ENCODE measurements around the gene TRHDE. TPM values are rescaled to one million over a fixed set of nuclear protein-coding genes. Genes with fewer than 3 reads are reported as not detected.

TRHDE gene
- total and polyA plus RNA-seq, 2 of the 13 experiments (the other 11 are each of a cell fraction or from before 2014, with no cell fraction given) = not detected

DNA sequence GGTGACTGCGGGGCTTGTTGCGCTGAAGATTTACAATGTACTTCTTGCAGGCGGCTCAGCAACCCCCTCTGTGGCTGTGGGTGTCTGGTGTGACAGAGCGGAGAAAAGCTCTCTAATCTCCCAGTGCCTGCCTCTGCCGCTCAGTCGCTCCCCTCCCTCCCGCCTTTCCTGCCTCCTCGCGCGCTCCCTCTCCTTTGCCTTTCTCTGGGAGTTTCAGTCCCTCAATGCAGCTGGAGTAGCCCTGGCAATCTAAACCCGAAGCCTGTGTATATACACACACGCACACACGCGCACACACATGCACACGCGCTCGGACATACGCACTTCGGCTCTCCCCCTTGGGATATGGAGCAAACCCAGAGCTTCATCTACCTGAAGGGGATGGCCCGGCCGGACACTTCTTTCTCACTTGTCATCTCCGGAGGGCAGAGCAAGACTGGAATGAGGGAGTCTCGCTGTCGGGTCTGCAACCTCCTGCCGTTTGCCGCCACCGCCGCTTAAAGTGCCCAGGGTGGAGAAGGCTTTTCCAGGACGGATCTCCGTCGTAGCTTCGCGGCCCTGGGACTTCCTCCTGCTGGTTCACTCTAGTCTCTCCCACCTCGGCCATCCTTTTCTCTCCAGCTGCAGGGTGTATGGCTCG lies 599 bp upstream of the TRHDE start:
- Histone ChIP-seq H2AFZ (ENCODE audit: low read length) (no peak overlapping the region), H3K4me1 (ENCODE audit: insufficient read depth, low read length) (no peaks in the 10 kb centered on the region; the same call in 1 of the 2 replicates), H3K4me3 (replicated peaks in 1 of 3; ENCODE audit: insufficient read depth in 1 of 3, low read depth in 2 of 3, low read length in 3 of 3) (peak overlapping the region; percentile 23 to 54 (median 34); a peak in 4 of 6 replicates), H3K9ac (ENCODE audit: insufficient read depth, low read depth, low read length) (no peak overlapping the region), H3K36me3 (replicated peaks in 1 of 2; ENCODE audit: control insufficient read depth in 1 of 2, insufficient read depth in 2 of 2, low read length in 2 of 2) (no peaks in the 10 kb centered on the region), H3K27me3 (ENCODE audit: control insufficient read depth in 1 of 2, insufficient read depth in 2 of 2, low read length in 2 of 2) (peaks cover 8 to 35% of the 10 kb centered on the region in 2 experiments), H4K20me1 (ENCODE audit: insufficient read depth, low read length) (no peaks in the 10 kb centered on the region), H3K79me2 (ENCODE audit: insufficient read depth, low read length) (no peaks in the 10 kb centered on the region), H3K27ac (ENCODE audit: extremely low read length, insufficient read depth, low read length) (no peak overlapping the region), H3K4me2 (ENCODE audit: low read depth, low read length) (peak overlapping the region; percentile 77), H3K9me3 (ENCODE audit: low read length) (no peaks in the 10 kb centered on the region)
- TF ChIP-seq EZH2 (conservative IDR thresholded peaks at IDR 0.05; ENCODE audit: low read depth, low read length) (peak; percentile 95), MIXL1 (CRISPR knock-in tag; IDR thresholded peaks at IDR 0.05) (no peak), ZNF619 (CRISPR knock-in tag; IDR thresholded peaks at IDR 0.05) (no peak)
- ATAC-seq (peak; percentile 78), FAIRE-seq (no peak), DNase-seq (ENCODE audit: low spot score) (no peak)
- ChIA-PET CTCF (ENCODE audit: low intra/inter-chr PET ratio, low total read pairs) (no interaction called here), POLR2A (no interaction called here)
- in situ Hi-C loops (cut with HindIII; ENCODE audit: extremely low pct_ligation_motif_present, low pct_unique_long_range_greater_than_20kb) (no loop called here), intact Hi-C loops (cut with micrococcal nuclease; ENCODE audit: unreplicated experiment) (no loop called here)
- no TSS peak for BruUV-seq (replicated peaks)
- 1% methylated on average over 22 of the region's 35 CpGs for WGBS (ENCODE audit: low lambda C conversion rate)

DNA sequence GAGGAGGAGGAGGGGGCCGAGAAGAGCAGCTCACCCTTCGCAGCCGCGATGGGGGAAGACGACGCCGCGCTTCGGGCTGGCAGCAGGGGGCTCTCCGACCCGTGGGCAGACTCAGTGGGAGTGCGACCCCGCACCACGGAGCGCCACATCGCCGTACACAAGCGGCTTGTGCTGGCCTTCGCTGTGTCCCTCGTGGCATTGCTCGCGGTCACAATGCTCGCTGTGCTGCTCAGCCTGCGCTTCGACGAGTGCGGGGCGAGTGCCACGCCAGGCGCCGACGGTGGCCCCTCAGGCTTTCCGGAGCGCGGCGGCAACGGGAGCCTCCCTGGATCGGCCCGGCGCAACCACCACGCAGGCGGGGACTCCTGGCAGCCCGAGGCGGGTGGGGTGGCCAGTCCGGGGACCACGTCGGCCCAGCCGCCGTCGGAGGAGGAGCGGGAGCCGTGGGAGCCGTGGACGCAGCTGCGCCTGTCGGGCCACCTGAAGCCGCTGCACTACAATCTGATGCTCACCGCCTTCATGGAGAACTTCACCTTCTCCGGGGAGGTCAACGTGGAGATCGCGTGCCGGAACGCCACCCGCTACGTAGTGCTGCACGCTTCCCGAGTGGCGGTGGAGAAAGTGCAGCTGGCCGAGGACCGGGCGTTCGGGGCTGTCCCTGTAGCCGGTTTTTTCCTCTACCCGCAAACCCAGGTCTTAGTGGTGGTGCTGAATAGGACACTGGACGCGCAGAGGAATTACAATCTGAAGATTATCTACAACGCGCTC lies 745 bp downstream of the TRHDE start:
- H2AFZ ChIP-seq (ENCODE audit: low read length) = no peak overlapping the region
- DNase-seq (ENCODE audit: low spot score) (no peak), ATAC-seq (no peak), FAIRE-seq (no peak)
- H3K4me2 ChIP-seq (ENCODE audit: low read depth, low read length) = no peak overlapping the region
- in situ Hi-C loops (cut with HindIII; ENCODE audit: extremely low pct_ligation_motif_present, low pct_unique_long_range_greater_than_20kb) (no loop called here), intact Hi-C loops (cut with micrococcal nuclease; ENCODE audit: unreplicated experiment) (no loop called here)
- H4K20me1 ChIP-seq (ENCODE audit: insufficient read depth, low read length) = no peaks in the 10 kb centered on the region
- H3K27me3 ChIP-seq (ENCODE audit: control insufficient read depth in 1 of 2, insufficient read depth in 2 of 2, low read length in 2 of 2) = peaks cover 8 to 35% of the 10 kb centered on the region in 2 experiments
- H3K9me3 ChIP-seq (ENCODE audit: low read length) = no peaks in the 10 kb centered on the region
- no peaks in the 10 kb centered on the region; the same call in 1 of the 2 replicates for H3K4me1 ChIP-seq (ENCODE audit: insufficient read depth, low read length)
- H3K79me2 ChIP-seq (ENCODE audit: insufficient read depth, low read length) = no peaks in the 10 kb centered on the region
- CTCF ChIA-PET (ENCODE audit: low intra/inter-chr PET ratio, low total read pairs) = no interaction called here
- H3K9ac ChIP-seq (ENCODE audit: insufficient read depth, low read depth, low read length) = no peak overlapping the region
- no peak for TF ChIP-seq KDM5A (IDR thresholded peaks at IDR 0.05; ENCODE audit: borderline replicate concordance, low read length)
- TF ChIP-seq, protein P1, sequence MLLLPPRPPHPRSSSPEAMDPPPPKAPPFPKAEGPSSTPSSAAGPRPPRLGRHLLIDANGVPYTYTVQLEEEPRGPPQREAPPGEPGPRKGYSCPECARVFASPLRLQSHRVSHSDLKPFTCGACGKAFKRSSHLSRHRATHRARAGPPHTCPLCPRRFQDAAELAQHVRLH (CRISPR knock-in tag; IDR thresholded peaks at IDR 0.05; ENCODE audit: borderline replicate concordance, low read depth) = no peak
- no peak for TF ChIP-seq ETV5 (CRISPR knock-in tag; IDR thresholded peaks at IDR 0.05; ENCODE audit: borderline replicate concordance)
- no peak for TF ChIP-seq RXRB (CRISPR knock-in tag; IDR thresholded peaks at IDR 0.05; ENCODE audit: borderline replicate concordance)
- TF ChIP-seq, protein P2, sequence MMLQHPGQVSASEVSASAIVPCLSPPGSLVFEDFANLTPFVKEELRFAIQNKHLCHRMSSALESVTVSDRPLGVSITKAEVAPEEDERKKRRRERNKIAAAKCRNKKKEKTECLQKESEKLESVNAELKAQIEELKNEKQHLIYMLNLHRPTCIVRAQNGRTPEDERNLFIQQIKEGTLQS (CRISPR knock-in tag; IDR thresholded peaks at IDR 0.05) = no peak
- TF ChIP-seq IRF2 (CRISPR knock-in tag; IDR thresholded peaks at IDR 0.05) = no peak
- no peak for TF ChIP-seq ZNF24 (IDR thresholded peaks at IDR 0.05)
- TF ChIP-seq KDM4B (CRISPR knock-in tag; IDR thresholded peaks at IDR 0.05) = no peak
- TF ChIP-seq GFI1 (CRISPR knock-in tag; IDR thresholded peaks at IDR 0.05; ENCODE audit: borderline replicate concordance) = no peak
- TF ChIP-seq RBM22 (optimal IDR thresholded peaks at IDR 0.05; ENCODE audit: low read length) = no peak
- no peak for TF ChIP-seq ZNF3 (CRISPR knock-in tag; IDR thresholded peaks at IDR 0.05)
- no peak for TF ChIP-seq PCBP2 (optimal IDR thresholded peaks at IDR 0.05; ENCODE audit: low read depth, low read length, poor library complexity, severe bottlenecking)
- TF ChIP-seq SP1 (IDR thresholded peaks at IDR 0.05) = no peak
- TF ChIP-seq SP1 (CRISPR knock-in tag; IDR thresholded peaks at IDR 0.05) = no peak
- no peak for TF ChIP-seq NONO (IDR thresholded peaks at IDR 0.05)
- TF ChIP-seq NONO (CRISPR knock-in tag; conservative IDR thresholded peaks at IDR 0.05) = no peak
- 67% methylated on average over 43 of the region's 79 CpGs for WGBS (ENCODE audit: low lambda C conversion rate)
- no peak overlapping the region for H3K27ac ChIP-seq (ENCODE audit: extremely low read length, insufficient read depth, low read length)
- no peaks in the 10 kb centered on the region for H3K36me3 ChIP-seq (replicated peaks in 1 of 2; ENCODE audit: control insufficient read depth in 1 of 2, insufficient read depth in 2 of 2, low read length in 2 of 2)
- POLR2A ChIA-PET = no interaction called here
- BruUV-seq (replicated peaks) = no TSS peak
- H3K4me3 ChIP-seq (replicated peaks in 1 of 3; ENCODE audit: insufficient read depth in 1 of 3, low read depth in 2 of 3, low read length in 3 of 3) = no peak overlapping the region
